GM18511 (cell line): ENCODE results near the gene BATF3.
"Not testable (repeated sequence)": the region's sequence is repeated elsewhere in the genome, so short reads cannot be mapped to it uniquely, and the experiment has no call there.

Experiments used
- ATAC-seq: cut with Tn5 transposase; IDR thresholded peaks from one replicate; pipeline ENCODE4 v1.9.1; 2021; ENCODE audit warnings: mild to moderate bottlenecking, moderate library complexity; ENCODE audit not compliant: unreplicated experiment

The BATF3 gene

DNA sequence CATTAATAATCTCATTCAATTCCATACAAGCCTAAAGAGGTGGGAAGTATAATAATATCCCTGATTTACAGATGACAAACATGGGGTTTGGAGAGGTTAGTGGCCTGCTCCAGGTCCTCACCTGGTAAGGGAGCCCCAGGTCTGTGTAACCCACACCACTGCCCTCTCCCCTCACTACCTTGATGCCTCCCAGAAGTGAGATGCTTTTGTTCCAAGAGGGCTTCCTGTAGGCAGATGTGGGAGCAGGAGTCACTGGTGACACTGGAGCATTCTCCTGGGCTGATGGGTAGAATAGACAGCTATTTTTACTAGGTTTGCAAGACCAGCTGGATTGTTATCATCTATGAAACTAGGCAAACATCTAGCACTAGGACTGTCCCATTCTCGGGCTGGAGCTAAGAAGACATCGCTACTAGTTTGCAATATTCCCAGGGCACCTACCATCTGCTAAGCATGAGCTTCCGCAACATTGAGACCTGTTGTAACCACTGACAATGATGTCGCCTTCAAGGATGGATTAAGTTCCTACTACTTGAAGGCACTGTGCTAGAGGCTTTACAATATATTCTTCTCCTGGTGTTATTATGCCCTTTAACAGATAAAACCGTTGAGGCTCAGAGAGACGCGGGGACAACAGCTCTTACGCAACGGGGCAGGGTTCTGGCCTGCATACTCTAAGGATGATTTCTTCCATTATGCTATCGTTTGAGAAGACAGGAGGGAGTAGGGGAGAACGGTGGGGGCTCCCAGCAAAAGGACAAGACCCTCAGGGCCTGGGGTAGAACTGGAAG is 35.0 kb downstream of the BATF3 start:
- no peak for ATAC-seq

- not testable (repeated sequence) for ATAC-seq
Observed at GRCh38 chr1:212658250-212658649, 41.4 kb downstream of the BATF3 start.

- peak; percentile 54 for ATAC-seq
Observed at GRCh38 chr1:212656730-212657129, 42.9 kb downstream of the BATF3 start.

- ATAC-seq = no peak
Observed at GRCh38 chr1:212655668-212656440, 43.8 kb downstream of the BATF3 start.

DNA sequence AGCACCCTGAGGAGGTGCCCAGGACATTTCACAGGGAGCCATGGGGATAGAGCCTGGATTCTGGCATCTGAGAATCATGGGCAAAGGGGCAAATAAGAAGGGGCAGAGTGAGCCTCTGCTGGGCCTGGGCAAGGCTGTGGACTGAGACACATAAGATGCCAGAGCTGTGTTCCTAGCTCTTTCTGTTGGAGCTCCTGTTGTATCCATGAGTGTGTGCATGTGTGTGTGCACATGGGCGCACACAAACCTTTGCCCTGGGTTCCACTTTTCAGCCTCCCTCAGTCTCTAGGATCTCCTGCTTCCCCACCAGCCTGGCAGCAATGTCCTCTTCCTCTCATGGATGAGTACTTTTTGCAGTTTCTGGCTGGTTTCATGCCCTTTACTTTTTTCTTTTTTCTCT is 47.0 kb downstream of the BATF3 start:
- no peak for ATAC-seq

DNA sequence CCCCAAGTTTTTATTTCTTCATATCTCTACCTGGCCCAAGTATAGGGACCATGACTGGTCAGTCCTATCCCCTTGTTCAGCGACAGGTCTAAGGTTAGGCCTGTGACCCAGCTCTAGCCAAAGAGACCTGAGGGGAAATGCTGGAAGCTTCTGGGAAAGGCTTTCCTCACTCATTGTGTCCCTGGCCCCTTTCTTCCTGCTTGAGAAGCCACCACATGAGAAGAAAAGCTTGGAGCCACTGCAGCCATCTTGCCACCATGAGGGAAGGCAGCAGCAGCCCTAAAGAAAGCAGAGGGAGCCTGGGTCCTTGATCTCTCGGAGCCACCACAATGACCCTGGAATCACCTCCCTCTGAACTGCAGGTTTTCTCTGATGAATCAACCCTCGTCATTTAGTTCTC is 47.7 kb downstream of the BATF3 start:
- no peak for ATAC-seq

- no peak for ATAC-seq
Observed at GRCh38 chr1:212651521-212651920, 48.1 kb downstream of the BATF3 start.

- ATAC-seq = no peak
Observed at GRCh38 chr1:212650228-212650627, 49.4 kb downstream of the BATF3 start.

GRCh38 chr1:212649020-212649419 is 50.6 kb downstream of the BATF3 start:
- no peak for ATAC-seq

GRCh38 chr1:212648431-212648830 is 51.2 kb downstream of the BATF3 start:
- no peak for ATAC-seq

- no peak for ATAC-seq
Observed at GRCh38 chr1:212647004-212647403, 52.6 kb downstream of the BATF3 start.

GRCh38 chr1:212646588-212646987 is 53.1 kb downstream of the BATF3 start:
- no peak for ATAC-seq

GRCh38 chr1:212645546-212646543 is 53.8 kb downstream of the BATF3 start:
- no peak for ATAC-seq

- ATAC-seq = no peak
Observed at GRCh38 chr1:212644866-212645545, 54.6 kb downstream of the BATF3 start.

DNA sequence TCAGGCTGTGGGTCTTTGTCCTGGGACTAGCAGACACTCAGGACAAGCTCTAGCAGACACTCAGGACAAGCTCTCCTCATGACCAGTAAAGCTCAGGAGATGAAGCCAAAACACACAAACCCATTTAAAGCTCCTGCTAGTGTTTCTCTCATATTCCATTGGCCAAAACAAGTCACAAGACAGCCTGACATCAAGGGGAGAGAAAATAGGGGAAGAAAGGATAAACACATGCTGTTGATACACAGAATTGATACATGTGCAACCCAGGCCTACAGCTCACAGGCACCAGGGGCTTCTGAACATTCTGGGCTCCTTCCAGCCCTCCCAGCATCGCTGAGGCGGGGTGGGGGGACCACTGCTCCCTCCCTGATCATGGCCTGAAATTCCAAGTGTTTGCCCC is 55.8 kb downstream of the BATF3 start:
- ATAC-seq = no peak

GRCh38 chr1:212641956-212642355 is 57.7 kb downstream of the BATF3 start:
- ATAC-seq = no peak

DNA sequence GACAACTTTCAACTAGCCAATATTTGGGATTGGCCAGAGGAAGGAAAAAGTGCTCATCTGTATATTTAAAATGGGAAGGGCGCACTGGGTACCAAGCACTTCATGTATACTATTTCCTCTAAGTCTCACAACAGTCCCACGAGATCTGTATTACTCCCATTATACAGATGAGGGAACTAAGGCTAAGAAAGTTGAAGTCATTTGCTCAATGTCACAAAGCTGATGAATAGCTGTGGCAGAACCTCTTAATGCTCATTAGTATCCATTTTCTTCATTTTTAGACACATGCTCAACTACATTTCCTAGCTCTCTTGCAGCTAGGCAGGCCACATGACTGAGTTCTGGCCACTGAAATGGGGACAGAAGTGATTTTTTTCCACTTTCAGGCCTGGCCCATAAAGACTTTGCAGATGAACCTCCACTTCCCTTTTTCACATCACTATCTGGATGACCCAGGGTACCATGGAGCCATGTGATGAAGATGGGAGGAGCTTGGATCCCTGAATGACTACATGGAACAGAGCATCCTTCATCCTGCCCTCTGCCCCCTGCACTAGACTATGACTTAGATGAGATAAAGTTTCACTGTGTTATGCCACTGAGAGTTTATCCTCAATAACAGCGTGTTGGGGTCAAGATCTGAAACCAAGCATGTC is 59.3 kb downstream of the BATF3 start:
- no peak for ATAC-seq

- ATAC-seq = not testable (repeated sequence)
Observed at GRCh38 chr1:212639524-212639923, 60.1 kb downstream of the BATF3 start.

DNA sequence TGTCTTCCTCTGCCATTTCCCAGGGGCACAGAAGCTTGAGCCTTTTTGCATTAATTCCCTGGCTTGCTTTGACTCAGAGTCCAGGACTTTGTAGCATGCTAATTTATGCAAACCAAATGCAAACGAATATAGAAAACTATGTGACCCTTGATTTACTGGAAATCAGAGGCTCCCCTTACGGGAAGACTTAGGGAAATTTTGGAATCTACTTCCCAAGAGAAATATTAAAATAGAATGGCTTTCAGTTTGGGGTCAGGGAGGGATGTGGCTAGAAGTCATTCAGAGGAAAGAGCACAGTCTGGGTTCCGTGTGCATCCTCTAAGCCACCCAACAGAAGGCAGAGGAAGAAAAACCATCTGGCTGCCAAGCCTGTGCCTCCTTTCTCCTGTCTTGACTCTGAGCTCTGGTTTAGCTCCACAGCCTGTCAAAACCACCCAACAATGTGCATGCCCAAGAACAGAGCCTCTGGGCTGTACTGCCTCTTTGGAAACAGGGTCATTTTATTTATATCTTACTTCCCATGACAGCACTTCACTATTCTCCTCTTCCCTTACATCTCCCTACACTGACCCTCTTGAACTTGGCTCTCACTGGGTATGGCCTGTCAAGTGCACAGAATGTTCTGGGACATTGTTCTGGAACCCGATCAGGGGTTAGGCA is 61.0 kb downstream of the BATF3 start:
- ATAC-seq = no peak
